Measurements from ENCODE around the gene CD84. TPM values are rescaled to one million over a fixed set of nuclear protein-coding genes. Genes with fewer than 3 reads are reported as not detected.
"Not testable (repeated sequence)": the region's sequence is repeated elsewhere in the genome, so short reads cannot be mapped to it uniquely, and the experiment has no call there.

The CD84 gene
- total RNA-seq, 1 experiment from 2014 or later = not detected

GRCh38 chr1:160531809-160532556, 47.3 kb downstream of the CD84 start:
- DNase-seq; H3K4me3 ChIP-seq (ENCODE audit: low read depth, low read length); POLR2A ChIA-PET; H3K4me3 Mint-ChIP-seq (ENCODE audit: unreplicated experiment); BruUV-seq (replicated peaks); H3K4me1 Mint-ChIP-seq (ENCODE audit: low read depth, unreplicated experiment); H3K36me3 Mint-ChIP-seq (ENCODE audit: insufficient read depth, unreplicated experiment); H3K4me1 ChIP-seq; H3K27me3 Mint-ChIP-seq (ENCODE audit: insufficient read depth, unreplicated experiment); intact Hi-C loops (cut with micrococcal nuclease; ENCODE audit: unreplicated experiment); H3K27me3 ChIP-seq (replicated peaks; ENCODE audit: control insufficient read depth, insufficient read depth, low read length); CTCF ChIA-PET; H3K36me3 ChIP-seq (ENCODE audit: control insufficient read depth, insufficient read depth, low read length); H3K27ac Mint-ChIP-seq (ENCODE audit: unreplicated experiment): not testable (repeated sequence)
- peaks cover 13% of the 10 kb centered on the region for H3K9me3 ChIP-seq
- peaks cover 47% of the 10 kb centered on the region for H3K9me3 Mint-ChIP-seq (ENCODE audit: unreplicated experiment)

- POLR2A ChIA-PET; H3K4me3 Mint-ChIP-seq (ENCODE audit: unreplicated experiment); H3K4me1 Mint-ChIP-seq (ENCODE audit: low read depth, unreplicated experiment); BruUV-seq (replicated peaks); intact Hi-C loops (cut with micrococcal nuclease; ENCODE audit: unreplicated experiment); H3K36me3 Mint-ChIP-seq (ENCODE audit: insufficient read depth, unreplicated experiment); H3K27ac Mint-ChIP-seq (ENCODE audit: unreplicated experiment); DNase-seq; H3K36me3 ChIP-seq (ENCODE audit: control insufficient read depth, insufficient read depth, low read length); CTCF ChIA-PET; H3K27me3 ChIP-seq (replicated peaks; ENCODE audit: control insufficient read depth, insufficient read depth, low read length); H3K9me3 ChIP-seq; H3K27me3 Mint-ChIP-seq (ENCODE audit: insufficient read depth, unreplicated experiment); H3K4me3 ChIP-seq (ENCODE audit: low read depth, low read length); H3K4me1 ChIP-seq: not testable (repeated sequence)
- H3K9me3 Mint-ChIP-seq (ENCODE audit: unreplicated experiment) = peaks cover 36% of the 10 kb centered on the region
Measured at GRCh38 chr1:160529401-160529952, 49.8 kb downstream of the CD84 start.

DNA sequence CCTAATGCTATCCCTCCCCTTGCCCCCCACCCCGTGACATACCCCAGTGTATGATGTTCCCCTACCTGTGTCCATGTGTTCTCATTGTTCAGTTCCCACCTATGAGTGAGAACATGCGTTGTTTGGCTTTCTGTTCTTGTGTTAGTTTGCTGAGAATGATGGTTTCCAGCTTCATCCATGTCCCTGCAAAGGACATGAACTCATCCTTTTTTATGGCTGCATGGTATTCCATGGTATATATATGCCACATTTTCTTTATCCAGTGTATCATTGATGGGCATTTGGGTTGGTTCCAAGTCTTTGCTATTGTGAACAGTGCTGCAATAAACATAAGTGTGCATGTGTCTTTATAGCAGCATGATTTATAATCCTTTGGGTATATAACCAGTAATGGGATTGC, 55.5 kb downstream of the CD84 start:
- H3K4me3 Mint-ChIP-seq (ENCODE audit: unreplicated experiment); CTCF ChIA-PET; intact Hi-C loops (cut with micrococcal nuclease; ENCODE audit: unreplicated experiment); DNase-seq; H3K27me3 ChIP-seq (replicated peaks; ENCODE audit: control insufficient read depth, insufficient read depth, low read length); H3K36me3 Mint-ChIP-seq (ENCODE audit: insufficient read depth, unreplicated experiment); H3K27me3 Mint-ChIP-seq (ENCODE audit: insufficient read depth, unreplicated experiment); H3K9me3 ChIP-seq; H3K4me1 ChIP-seq; POLR2A ChIA-PET; H3K27ac Mint-ChIP-seq (ENCODE audit: unreplicated experiment); H3K36me3 ChIP-seq (ENCODE audit: control insufficient read depth, insufficient read depth, low read length); H3K4me3 ChIP-seq (ENCODE audit: low read depth, low read length); BruUV-seq (replicated peaks): not testable (repeated sequence)
- H3K9me3 Mint-ChIP-seq (ENCODE audit: unreplicated experiment) = peaks cover 18% of the 10 kb centered on the region
- H3K4me1 Mint-ChIP-seq (ENCODE audit: low read depth, unreplicated experiment) = peaks cover 12% of the 10 kb centered on the region

- H3K27ac Mint-ChIP-seq (ENCODE audit: unreplicated experiment) = no peak within 1 kb of the TSS
- CTCF ChIA-PET = no interaction called here
- no TSS peak for BruUV-seq (replicated peaks)
- H3K27me3 ChIP-seq (replicated peaks; ENCODE audit: control insufficient read depth, insufficient read depth, low read length) = no peaks in the 10 kb centered on the region
- no peak within 1 kb of the TSS for H3K4me3 ChIP-seq (ENCODE audit: low read depth, low read length)
- peaks cover 12% of the 10 kb centered on the region for H3K4me1 Mint-ChIP-seq (ENCODE audit: low read depth, unreplicated experiment)
- no peaks in the 10 kb centered on the region for H3K9me3 ChIP-seq
- H3K4me3 Mint-ChIP-seq (ENCODE audit: unreplicated experiment) = no peak within 1 kb of the TSS
- POLR2A ChIA-PET = no interaction called here
- TF ChIP-seq, protein P1, sequence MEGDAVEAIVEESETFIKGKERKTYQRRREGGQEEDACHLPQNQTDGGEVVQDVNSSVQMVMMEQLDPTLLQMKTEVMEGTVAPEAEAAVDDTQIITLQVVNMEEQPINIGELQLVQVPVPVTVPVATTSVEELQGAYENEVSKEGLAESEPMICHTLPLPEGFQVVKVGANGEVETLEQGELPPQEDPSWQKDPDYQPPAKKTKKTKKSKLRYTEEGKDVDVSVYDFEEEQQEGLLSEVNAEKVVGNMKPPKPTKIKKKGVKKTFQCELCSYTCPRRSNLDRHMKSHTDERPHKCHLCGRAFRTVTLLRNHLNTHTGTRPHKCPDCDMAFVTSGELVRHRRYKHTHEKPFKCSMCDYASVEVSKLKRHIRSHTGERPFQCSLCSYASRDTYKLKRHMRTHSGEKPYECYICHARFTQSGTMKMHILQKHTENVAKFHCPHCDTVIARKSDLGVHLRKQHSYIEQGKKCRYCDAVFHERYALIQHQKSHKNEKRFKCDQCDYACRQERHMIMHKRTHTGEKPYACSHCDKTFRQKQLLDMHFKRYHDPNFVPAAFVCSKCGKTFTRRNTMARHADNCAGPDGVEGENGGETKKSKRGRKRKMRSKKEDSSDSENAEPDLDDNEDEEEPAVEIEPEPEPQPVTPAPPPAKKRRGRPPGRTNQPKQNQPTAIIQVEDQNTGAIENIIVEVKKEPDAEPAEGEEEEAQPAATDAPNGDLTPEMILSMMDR (IDR thresholded peaks at IDR 0.05; ENCODE audit: insufficient read depth in 1 of 2, low read depth in 1 of 2, low read length in 1 of 2, severe bottlenecking in 1 of 2, unreplicated experiment in 1 of 2) = no peak
- DNase-seq = no peak
- H3K27me3 Mint-ChIP-seq (ENCODE audit: insufficient read depth, unreplicated experiment) = peaks cover 4% of the 10 kb centered on the region
- H3K9me3 Mint-ChIP-seq (ENCODE audit: unreplicated experiment) = peaks cover 11% of the 10 kb centered on the region
- H3K4me1 ChIP-seq = no peaks in the 10 kb centered on the region
- H3K36me3 ChIP-seq (ENCODE audit: control insufficient read depth, insufficient read depth, low read length) = no peaks in the 10 kb centered on the region
- H3K36me3 Mint-ChIP-seq (ENCODE audit: insufficient read depth, unreplicated experiment) = no peaks in the 10 kb centered on the region
- intact Hi-C loops (cut with micrococcal nuclease; ENCODE audit: unreplicated experiment) = no loop called here
Measured at GRCh38 chr1:160522622-160523345, 56.5 kb downstream of the CD84 start, which contains the start of gene SLAMF6. Gene SLAMF6 (minus strand): TSS chr1:160523255. CDS start chr1:160523192, 63 bp downstream.

Measured in Caco-2 (cell line).